ENCODE measurements around the gene MLXIP. TPM values are rescaled to one million over a fixed set of nuclear protein-coding genes. Genes with fewer than 3 reads are reported as not detected.

MLXIP gene
- total and polyA plus RNA-seq, 2 of the 8 experiments (the other 6 are each of a cell fraction or from before 2014, with no cell fraction given): 5.5 to 40.5 TPM

- Histone ChIP-seq H3K4me2 (ENCODE audit: insufficient read depth in 1 of 2, low read depth in 2 of 2, low read length in 2 of 2) (peak overlapping the region; percentile 56 to 61), H3K23me2 (ENCODE audit: low read depth, low read length) (no peaks in the 10 kb centered on the region; the same call in 1 of the 2 replicates), H3K79me1 (ENCODE audit: low read depth, low read length) (0 out of 2 replicates have a peak, but pooled peaks cover 2% of the 10 kb centered on the region), H3K56ac (replicated peaks; ENCODE audit: insufficient read length, low read depth, low read length) (no peak overlapping the region), H4K5ac (ENCODE audit: insufficient read length, low read depth, low read length) (no peak overlapping the region), H2AK5ac (ENCODE audit: low read depth, low read length) (peak overlapping the region; percentile 29; the same call in 1 of the 2 replicates), H4K8ac (ENCODE audit: extremely low read depth, insufficient read depth, low read length) (no peak overlapping the region), H2BK15ac (ENCODE audit: low read length) (peak overlapping the region; percentile 3; the same call in 1 of the 2 replicates), H3K14ac (ENCODE audit: insufficient read length) (no peak overlapping the region), H3K23ac (ENCODE audit: insufficient read length) (no peak overlapping the region), H2BK20ac (ENCODE audit: low read length) (no peak overlapping the region), H3K27me3 (replicated peaks in 1 of 4; ENCODE audit: control insufficient read depth in 3 of 4, extremely low read depth in 1 of 4, insufficient read depth in 3 of 4, low read length in 3 of 4) (no peaks in the 10 kb centered on the region), H3K9me3 (ENCODE audit: insufficient read depth in 2 of 2, low read depth in 1 of 2, low read length in 1 of 2) (no peaks in the 10 kb centered on the region), H2BK12ac (ENCODE audit: low read depth, low read length) (peak overlapping the region; percentile 4; the same call in 1 of the 2 replicates), H4K20me1 (replicated peaks in 1 of 2; ENCODE audit: control insufficient read depth in 1 of 2, insufficient read depth in 2 of 2, low read length in 2 of 2) (no peaks in the 10 kb centered on the region), H3K18ac (ENCODE audit: extremely low read depth, low read length) (no peak overlapping the region), H3K79me2 (ENCODE audit: control insufficient read depth in 1 of 2, insufficient read depth in 2 of 2, low read length in 2 of 2) (no peaks in the 10 kb centered on the region), H3K4me3 (ENCODE audit: extremely low read depth in 1 of 4, insufficient read depth in 2 of 4, low read depth in 3 of 4, low read length in 4 of 4) (peak overlapping the region; percentile 2 to 44 (median 10); a peak in 4 of 8 replicates), H3K4ac (replicated peaks; ENCODE audit: insufficient read length, low read depth, low read length) (peak overlapping the region; percentile 22), H2BK120ac (replicated peaks; ENCODE audit: low read depth, low read length) (no peak overlapping the region), H4K91ac (replicated peaks; ENCODE audit: insufficient read length, low read length) (peak overlapping the region; percentile 48), H3K4me1 (replicated peaks in 1 of 4; ENCODE audit: control insufficient read depth in 3 of 4, insufficient read depth in 4 of 4, low read length in 3 of 4) (peaks cover 0 to 21% (median 10%) of the 10 kb centered on the region in 4 experiments; a peak in 6 of 7 replicates), H2BK5ac (ENCODE audit: low read depth, low read length) (no peak overlapping the region), H3K36me3 (ENCODE audit: control insufficient read depth in 2 of 4, insufficient read depth in 4 of 4, low read length in 3 of 4) (peaks cover 0 to 11% (median 0%) of the 10 kb centered on the region in 4 experiments; a peak in 2 of 8 replicates), H2AFZ (ENCODE audit: low read length) (no peak overlapping the region), H3K27ac (ENCODE audit: low read depth, low read length) (no peak overlapping the region), H3K9ac (replicated peaks in 1 of 4; ENCODE audit: extremely low read depth in 1 of 4, low read depth in 3 of 4, low read length in 3 of 4) (no peak overlapping the region)
- DNase-seq (ENCODE audit: low read depth in 1 of 2, low spot score in 2 of 2): peak in 1 of 2 experiments; percentile 52
- no peak for TF ChIP-seq CTBP2 (IDR thresholded peaks at IDR 0.05; ENCODE audit: borderline replicate concordance, insufficient read depth, insufficient read length, low read length)
- TF ChIP-seq ASH2L (IDR thresholded peaks at IDR 0.05; ENCODE audit: low read length): no peak
- TF ChIP-seq KDM4A (IDR thresholded peaks at IDR 0.05; ENCODE audit: low read depth, low read length, severe bottlenecking): no peak
- TF ChIP-seq HDAC2 (IDR thresholded peaks at IDR 0.05; ENCODE audit: borderline replicate concordance in 1 of 2, low read depth in 2 of 2, low read length in 2 of 2): no peak
- TF ChIP-seq CHD1 (IDR thresholded peaks at IDR 0.05; ENCODE audit: low read depth, low read length): no peak
- POLR2A ChIA-PET (ENCODE audit: partially characterized antibody): interaction anchor here (0.9 to 3.1 kb wide), 9 partner anchors 9 to 271 kb away, joined by 3 to 12 read pairs (median 4); partner anchors contain the start of gene MLXIP
- 85% methylated on average over 16 of the region's 16 CpGs; no CpG with 5 or more reads in 1 of the 2 experiments for WGBS, 2 experiments (ENCODE audit: extremely low coverage in 1 of 2, insufficient coverage in 1 of 2, insufficient read length in 1 of 2, insufficient replicate concordance in 2 of 2, low coverage in 1 of 2, low lambda C conversion rate in 2 of 2, missing lambda C conversion rate in 1 of 2)
- CTCF ChIA-PET (ENCODE audit: partially characterized antibody): interaction anchor here (0.7 to 20.6 kb wide), 12 partner anchors 8 to 59 kb away, joined by 3 to 379 read pairs (median 6); no protein-coding TSS in a partner anchor
- FAIRE-seq: no peak
These were observed 13.6 kb upstream of the MLXIP start for GRCh38 chr12:122064780-122065588.
